GM21360 (cell line): Measurements from ENCODE around the gene HEPACAM.

Experiments
- ATAC-seq: cut with Tn5 transposase; IDR thresholded peaks from one replicate; pipeline ENCODE4 v1.9.1; 2021; ENCODE audit warnings: mild to moderate bottlenecking, moderate library complexity; ENCODE audit not compliant: unreplicated experiment

Gene HEPACAM

DNA sequence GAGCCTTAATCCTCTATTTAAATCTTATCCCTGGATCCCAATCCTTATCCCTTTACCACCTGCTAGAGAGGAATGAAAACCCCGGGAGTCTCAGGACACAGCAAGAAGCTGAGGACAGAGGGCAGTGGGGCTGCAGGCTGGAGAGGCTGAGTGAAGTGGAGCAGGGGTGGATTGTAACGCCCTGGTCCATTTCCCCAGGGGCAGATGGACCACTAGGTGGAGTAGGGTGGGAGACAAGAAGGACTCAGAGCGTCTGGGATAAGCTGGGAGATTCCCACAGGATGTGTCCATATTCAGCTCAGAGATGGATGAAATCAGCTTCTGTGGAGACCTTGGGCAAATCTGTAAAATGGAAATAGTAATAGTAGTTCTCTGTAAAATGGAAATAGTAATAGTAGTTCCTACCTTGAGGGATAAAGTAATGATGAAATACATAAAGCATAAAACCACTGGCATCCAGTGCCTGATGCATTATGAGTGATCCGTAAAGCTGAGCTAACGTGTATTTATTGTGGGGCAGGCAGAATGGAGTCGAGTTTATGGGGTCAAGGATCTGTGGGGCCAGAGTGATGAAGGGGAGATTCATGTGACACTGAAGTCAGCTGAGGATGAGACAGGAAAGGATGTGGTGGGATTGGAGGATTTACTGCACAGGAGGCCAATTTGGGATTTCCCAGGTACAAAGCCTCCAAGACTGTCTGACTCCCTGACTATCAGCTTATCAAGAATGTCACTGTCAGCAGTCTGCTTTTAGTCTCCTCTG lies 36.3 kb downstream of the HEPACAM start:
- ATAC-seq = no peak

DNA sequence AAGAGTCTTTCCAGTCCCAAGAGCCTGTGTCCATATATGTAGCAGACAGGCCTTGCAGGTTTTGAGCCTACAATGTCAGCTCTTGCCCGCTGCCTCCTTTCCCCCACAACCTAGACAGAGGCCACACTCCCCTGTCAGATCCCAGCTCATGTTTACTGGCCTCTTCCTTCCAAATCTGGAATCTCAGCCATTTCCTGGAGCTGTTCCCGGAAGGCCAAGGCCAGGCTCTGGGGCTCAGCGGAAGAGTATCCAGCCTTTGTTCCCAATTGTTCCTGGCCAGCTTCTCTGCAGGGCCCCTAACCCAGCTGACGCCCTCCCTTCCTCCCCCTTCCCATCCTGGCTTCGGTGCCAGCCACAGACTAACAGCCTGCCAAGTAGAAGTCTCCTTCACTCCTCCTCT lies 37.1 kb downstream of the HEPACAM start:
- ATAC-seq = no peak

DNA sequence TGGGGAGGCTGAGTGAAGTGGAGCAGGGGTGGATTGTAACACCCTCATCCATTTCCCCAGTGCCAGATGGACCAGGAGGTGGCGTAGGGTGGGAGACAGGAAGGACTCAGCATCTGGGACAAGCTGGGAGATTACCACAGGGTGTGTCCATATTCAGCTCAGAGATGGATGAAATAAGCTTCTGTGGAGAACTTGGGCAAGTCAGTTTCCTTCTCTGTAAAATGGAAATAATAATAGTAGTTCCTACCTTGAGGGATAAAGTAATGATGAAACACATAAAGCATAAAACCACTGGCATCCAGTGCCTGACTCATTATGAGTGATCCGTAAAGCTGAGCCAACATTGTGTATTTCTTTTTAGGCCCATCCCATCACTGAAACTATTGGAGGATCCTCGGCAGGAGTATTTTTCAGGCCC lies 37.6 kb downstream of the HEPACAM start:
- no peak for ATAC-seq

DNA sequence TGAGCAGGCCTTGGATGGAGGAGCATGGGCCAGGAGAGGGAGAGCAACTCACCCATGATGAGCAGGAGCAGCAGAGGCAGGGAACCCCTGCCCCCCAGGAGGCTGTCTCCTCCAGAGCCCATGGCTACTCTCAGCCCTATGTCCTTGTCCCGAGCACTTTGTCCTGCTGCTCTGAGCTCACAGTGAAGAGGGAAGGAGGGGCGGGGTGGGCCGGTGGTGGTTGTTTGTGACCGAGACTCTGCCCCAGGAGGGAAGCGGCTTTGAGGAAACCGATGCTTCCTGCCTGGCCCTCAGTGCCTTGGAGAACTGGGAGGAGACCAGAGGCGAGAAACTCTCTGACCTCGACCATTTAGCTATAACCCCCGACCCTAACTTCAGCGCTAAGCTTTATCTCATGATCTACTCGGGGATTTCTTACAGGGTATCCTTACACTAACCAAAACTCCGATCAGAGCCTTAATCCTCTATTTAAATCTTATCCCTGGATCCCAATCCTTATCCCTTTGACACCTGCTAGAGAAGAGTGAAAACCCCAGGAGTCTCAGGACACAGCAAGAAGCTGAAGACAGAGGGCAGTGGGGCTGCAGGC lies 38.1 kb downstream of the HEPACAM start, which contains the start of gene ROBO4:
ROBO4 (minus strand) TSS at position 192 of the 589 bp plus-strand sequence; CDS start at position 122, 70 bp downstream.
- ATAC-seq = no peak

DNA sequence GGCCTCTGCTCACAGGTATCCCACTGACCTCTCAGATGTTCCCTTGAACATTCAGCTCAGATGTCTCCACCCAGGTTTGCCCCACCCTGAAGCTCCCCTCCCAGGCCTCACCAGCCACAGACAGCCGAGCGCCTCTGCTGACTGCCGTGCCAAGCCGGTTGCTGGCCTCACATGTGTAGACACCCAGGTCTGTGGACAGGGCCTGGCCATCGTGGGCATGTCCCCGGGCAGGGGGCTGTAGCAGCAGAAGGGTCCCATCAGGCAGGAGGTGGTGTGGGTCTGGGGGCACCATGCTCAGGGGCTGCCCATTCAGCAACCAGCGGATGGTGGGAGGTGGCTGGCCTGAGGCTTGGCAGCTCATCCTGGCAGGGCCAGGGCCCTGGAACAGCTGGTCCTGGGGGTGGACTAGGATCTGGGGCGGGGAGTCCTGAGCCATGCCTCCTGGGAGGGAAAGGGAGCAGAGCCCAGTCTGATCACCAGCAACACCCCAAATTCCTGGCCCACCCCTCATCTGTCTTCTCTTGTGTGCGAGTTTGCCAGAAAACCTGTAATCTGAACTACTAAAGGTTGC lies 38.9 kb downstream of the HEPACAM start:
- ATAC-seq = no peak

DNA sequence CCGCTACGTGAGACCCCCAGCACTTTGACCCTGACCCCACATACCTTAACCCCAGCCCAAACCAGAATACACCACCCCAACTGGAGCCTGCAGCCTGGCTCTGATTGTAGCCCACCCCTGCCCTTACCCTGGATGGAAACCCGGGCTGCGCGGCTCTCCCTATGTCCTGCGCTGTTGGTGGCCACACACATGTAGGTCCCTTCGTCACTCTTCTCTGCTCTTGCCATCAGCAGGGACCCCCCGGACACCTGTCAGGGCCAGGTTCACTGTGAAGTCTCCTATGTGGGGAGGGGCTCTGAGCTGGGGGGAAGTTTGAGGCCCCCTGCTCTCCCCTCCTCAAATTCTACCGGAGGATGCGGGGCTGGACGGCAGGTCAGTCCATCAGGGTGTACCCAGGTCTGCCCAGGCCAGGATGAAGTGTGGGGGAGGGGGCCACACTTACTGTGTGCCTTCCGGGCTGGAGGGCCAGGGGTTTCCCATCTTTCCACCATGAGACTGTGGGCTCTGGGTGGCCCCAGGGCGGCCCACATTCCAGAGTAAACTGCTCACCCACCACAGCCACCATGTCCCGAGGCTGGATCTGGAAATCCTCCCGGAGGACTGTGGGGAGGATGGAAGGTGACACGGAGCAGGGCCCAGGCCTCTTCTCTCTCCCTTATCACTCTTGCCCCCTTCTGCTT lies 39.6 kb downstream of the HEPACAM start:
- no peak for ATAC-seq

DNA sequence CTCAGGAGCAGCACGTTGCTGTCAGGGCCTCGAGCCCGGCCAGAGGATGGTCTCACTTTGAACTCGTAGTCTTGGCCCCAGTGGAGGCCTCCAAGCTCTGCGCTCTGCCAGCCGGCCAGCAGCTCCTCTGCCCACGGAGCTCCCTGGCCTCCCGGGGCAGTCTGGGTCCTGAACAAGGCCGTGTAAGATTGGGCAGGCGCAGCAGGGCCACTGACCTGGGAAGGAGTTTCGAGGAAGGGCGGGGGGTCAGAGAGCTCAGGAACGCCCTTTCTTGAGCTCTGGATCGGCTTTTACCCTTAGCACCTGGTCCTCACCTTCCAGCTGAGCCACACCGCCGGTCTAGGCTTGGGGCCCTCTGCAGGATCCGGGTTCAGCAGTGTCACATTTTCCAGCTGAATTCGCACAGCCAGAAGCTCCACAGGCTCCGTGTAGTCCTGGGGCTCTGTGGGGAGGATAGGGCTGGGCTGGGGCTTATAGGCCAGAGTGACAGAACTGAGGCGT lies 40.3 kb downstream of the HEPACAM start:
- no peak for ATAC-seq

DNA sequence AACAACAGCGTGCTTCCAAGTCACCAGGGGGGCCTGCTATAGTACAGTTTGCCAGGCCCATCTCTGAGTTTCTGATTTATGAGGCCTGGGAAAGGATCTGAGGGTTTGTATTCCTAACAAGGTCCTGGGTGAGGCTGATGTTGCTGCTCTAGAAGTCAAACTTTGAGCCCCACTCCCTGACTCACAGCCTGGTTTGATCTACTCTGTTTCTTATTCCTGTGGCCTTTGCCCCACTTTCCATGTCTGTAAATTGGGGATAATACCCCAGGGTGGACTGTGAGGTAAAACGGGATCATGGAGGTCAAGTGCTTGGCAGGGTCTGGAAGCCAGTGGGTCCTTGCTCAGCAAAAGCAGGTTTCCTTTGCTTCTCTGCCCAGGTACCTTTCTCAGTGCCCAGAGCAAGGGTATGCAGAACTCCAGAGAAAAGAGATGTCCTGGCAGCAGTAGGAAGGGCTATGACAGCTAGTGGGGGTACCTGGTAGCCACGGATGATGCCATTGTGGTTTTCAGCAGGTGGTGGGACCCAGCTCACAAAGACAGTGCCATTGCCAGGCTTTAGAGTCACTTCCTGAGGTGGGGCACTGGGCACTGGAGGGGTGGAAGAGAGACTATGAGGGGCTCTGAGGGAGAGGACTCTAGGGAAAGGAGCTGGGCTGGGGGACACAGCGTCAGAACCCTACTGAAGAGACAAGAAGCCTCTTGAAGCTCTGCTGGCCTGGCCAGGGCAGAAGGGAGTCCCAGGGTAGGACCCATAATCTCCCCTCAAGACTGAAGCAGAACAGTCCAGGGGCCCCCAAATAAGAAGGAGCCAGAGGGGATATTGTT lies 41.0 kb downstream of the HEPACAM start:
- ATAC-seq = no peak

DNA sequence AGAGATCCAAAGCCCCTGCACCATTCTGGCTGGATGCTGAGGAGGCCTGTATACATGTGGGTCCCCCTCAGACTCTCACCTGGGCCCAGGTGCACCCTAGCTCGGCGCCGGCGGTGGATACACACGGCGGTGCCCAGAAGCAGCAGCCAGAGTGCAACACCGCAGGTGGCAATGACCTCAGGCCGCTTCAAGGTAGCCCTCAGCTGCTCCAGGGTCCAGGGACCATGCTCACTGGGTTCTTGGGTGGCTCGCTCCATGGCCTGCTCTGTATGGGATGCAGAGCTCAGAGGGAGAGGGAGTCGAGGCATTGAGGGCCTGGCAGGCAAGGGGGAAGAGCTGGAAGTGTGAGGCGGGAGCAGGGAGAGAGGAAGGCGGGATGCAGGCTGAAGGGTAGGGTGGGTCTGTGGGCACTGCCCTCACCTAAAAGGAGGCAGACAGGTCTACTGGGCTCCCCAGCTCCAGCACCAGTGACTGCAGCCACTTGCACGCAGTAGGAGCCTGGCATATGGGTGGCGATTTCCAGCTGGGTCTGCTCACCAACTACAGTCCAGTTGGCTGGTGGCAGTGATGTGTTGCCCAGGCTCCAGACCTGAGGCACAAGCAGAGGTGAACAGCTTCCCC lies 42.0 kb downstream of the HEPACAM start:
- no peak for ATAC-seq

DNA sequence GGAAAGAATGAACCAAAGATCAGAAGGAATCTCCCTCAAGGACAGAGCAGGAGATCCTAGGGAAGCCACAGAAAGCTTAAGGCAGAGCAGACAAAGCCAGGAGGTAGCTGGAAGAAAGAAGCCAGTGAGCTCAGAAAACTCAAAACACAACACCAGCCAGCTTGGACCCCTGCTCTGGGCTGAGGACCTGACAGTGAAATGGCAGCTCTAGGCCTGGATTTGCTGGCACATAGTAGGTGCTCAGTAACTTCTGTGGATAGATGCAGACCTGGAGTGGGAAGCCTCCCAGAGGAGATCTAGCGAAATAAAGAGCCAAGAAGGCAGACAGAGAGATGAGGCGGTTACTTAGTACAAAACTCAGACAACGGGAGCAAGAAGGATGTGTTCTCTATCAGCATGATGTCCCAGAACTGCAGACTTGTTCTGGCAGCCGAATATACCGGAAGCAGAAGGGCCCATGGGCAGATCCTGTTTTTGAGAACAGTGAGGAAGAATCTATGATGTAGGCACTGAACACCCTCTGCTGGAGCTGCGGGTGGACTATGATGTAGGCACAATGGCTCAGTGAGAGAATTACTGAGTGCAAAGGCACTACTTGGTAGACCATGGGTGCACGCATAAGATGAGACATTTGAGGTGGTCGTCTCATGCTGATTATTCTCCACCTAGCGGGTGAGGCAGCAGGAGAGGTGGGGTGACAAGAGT lies 42.9 kb downstream of the HEPACAM start:
- ATAC-seq = no peak

DNA sequence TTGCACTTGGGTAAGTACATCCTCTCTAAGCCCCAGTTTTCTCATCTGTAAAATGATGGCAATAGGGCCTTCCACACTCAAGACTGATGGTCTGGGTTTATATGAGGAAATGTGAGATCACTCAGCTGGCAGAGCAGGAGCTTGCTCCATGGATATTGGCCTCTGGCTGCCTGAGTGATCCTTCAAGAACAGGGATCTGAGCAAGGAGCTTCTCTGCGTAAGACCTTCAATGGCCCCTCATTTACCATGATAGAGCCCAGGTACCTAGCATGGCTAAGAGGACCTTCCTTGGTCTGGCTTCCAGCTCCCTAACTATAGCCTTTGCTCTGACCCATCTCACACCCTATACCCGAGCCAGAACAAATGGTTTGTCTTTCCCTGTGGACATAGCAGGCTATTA lies 43.7 kb downstream of the HEPACAM start:
- ATAC-seq = no peak

DNA sequence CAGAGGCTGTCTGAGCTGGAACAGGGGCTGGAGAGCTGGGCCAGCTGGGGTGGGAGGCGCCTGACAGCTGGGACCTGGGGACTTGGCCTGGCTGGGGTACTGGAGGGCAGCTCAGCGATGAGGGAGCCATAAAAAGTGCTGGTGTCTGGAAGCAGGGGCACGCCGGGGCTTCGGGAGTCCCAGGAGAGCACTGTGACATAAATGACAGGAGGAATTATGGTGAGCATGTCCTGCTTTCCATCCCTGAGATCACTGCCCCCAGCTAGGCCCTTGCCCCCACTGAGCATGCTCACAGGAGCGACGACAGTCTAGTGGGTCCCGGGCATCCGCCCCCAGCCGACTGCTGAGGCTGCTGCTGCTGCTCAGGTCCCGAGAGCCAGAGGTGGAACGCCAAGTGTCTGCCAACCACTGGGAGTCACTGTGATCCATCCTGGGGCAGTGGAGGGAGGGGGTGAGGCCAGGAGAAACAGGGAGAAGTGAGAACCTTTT lies 44.4 kb downstream of the HEPACAM start:
- no peak for ATAC-seq

DNA sequence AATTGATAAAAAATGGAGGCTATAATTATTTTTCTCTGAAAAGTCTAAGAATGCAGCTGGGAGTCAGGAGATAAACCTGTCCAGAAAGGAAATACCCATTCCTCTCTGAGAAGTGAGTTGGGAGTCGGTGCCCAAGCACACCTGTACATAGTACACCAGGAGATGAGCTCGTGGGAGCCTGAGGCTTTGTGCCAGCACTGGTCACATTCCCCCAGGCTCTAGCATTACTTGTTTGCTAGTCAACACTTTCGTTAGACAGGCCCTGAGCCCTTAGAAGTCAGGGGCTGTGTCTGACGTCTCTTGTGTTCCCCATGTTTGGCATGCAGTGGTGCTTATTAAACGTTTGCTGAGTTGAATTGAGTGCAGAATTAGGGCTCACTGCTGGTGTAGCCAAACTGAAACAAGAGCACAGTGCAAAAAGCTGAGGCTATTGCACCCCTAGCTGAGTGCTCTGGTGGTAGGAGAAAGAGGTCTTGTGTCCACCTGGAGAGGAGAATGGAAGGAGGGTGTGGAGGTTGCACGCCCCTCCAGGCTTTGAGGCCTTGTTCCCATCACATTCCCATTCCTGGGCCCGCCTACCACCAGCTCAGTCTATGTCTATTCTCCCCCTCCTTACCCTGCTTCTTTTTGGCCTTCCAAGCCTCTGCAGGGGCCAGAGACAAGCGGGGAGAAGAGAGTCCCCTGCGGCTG lies 45.0 kb downstream of the HEPACAM start:
- no peak for ATAC-seq

DNA sequence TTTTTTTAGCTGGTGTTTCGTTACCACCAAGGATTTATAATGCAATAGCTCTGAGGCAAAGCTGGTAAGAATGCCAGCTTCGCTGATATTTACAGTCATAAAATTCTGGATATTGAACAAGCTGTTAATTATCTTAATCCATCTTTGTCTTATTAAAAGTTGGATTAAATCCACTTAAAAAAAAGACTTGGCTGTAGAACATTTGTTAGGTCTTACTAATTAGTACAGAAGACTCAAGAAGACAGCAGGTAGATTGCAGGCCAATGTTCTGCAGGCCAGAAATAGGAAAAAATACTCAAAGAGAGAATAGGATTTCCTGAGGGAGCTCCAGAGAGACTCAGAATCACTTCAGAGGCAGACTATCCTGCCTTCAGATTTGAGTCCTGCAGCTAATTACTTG lies 45.7 kb downstream of the HEPACAM start:
- no peak for ATAC-seq

DNA sequence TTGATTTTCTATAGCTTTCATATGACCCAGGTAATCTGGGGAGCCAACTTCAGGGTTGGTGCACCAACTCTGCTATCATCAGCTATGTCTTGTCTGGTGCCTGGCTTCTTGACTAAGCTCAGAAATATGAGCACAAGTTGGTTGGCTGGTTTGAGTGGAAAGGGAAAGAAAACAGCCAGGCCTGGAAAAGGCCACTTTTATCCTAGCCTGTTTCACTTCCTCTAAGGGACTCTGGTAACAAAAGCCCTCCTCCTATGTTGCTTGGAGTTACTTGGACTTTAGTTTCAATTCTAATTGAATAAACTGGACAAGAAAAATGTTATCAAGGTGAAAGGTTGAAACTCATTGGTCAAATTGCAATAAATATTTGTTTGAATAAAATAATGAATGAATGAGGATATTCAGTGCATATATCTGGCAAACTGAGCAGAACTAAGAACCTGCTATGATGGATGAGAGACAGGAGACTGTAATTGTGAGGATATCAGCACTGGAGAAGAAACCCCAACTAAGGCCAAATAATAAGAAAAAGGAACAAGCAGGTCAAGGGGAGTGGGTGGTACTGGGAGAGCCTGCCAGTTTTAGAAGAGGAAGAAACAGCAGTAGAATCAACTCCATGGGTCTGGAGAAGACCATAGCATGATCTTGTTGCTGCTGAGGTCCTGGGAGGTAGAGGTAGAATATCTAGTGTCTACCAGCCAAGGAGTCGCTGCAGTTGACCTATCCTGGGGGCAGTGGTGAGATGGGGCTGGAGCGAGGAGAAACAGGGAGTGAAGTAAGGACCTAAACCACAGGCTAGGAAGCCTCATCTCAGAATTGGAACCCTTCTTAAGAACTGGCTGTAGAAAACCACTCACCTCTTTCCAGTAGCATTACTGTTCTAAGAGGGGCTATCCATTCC lies 46.4 kb downstream of the HEPACAM start:
- no peak for ATAC-seq

DNA sequence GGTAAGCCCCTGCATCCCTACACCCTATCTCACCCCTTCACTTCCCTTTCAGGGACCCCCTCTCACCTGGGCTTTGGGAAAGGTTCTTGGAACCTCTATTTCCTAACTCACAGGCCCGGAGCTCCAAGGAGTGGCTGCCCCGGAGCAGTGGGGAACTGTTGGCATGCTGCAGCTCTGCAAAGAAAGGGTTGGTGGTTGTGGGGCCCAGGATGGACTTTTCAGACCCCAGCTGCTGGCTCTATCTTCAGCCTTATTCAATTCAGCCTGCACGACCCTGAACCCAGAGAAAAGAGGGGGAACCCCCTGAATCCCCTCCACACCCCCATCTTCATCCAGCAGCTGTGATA lies 48.2 kb downstream of the HEPACAM start:
- no peak for ATAC-seq

DNA sequence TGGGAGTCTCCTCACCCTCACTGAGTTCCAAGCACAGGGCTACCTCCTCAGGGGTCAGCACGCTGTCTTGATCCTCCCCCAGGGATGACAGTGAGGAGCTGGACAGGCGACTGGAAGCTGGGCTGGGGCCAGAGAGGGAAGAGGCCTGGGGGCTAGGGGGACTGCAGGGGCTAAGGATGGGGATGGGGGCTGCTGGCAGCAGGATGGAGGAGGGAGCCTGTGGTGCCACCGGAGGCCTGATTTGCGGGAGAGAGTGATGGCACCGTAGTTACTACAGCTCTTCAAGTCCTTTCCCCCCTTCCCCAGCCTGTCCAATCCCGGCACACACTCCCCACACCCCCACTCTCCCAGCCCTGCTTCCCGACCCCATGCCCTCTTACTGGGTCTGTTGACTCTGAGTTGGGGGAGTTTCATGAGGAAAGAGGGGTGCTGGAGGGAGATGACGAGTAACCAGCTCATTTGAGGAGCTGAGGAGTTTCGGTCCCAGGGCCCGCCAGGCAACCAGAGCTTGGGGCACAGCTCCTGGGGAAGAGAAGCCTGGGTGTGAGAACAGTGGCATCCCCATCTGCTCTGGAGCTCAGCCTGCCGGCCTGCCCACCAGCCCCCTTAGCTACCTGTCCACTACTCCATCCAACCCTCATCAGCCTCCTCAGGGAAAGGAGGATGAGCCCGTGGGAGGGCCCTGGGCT lies 48.7 kb downstream of the HEPACAM start:
- no peak for ATAC-seq
